ENCODE results near the gene NDUFA13. TPM values are rescaled to one million over a fixed set of nuclear protein-coding genes. Genes with fewer than 3 reads are reported as not detected.

The NDUFA13 gene
- total RNA-seq, 4 donors from 2014 or later, result 21.1 to 100 (median 76.0) TPM

DNA sequence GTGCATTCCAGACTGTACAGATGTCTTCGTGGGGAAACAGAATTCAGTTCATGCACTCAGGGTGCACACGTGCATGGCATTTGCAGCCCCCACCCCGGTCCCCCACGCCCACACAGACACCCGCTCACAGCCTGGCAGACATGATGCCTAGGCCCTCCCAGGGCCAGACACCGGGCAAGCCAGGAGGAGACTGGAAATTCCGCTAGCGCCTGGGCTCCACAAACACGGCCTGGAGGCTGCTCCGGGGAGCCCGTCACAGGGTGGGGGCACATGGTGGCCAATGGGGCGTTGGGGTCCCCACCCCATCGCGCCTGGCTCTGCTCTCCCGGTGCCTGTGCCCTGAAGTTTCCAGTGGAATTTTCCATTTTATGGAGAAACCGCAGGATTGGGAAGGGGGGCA lies 25.6 kb downstream of the NDUFA13 start:
- Histone ChIP-seq H3K27me3 (peaks cover 79% of the 10 kb centered on the region), H3K36me3 (no peaks in the 10 kb centered on the region), H3K4me1 (peaks cover 16 to 35% (median 27%) of the 10 kb centered on the region in 4 donors), H3K4me3 (no peak overlapping the region), H3K27ac (no peak overlapping the region), H3K9me3 (no peaks in the 10 kb centered on the region)
- DNase-seq, result no peak
- intact Hi-C loops (cut with DNase I; ENCODE audit: low total_unique reads), result no loop called here
- in situ Hi-C loops (cut with MboI; ENCODE audit: low pct_ligation_motif_present in 1 of 4, low pct_unique_long_range_greater_than_20kb in 1 of 4, low sequenced_read_pairs in 3 of 4), result loop anchor here in 3 of 4 donors (25.0 kb wide), 3 partner anchors 96 to 746 kb away; partner anchors contain the start of genes GMIP (in 1 of the 3) and LPAR2 (in 1 of the 3)
- 63% methylated on average over 15 of the region's 16 CpGs; no CpG with 5 or more reads in 1 of the 2 donors for WGBS, 2 donors (ENCODE audit: low coverage in 1 of 2)
- no peak for TF ChIP-seq POLR2A (IDR thresholded peaks at IDR 0.05)

DNA sequence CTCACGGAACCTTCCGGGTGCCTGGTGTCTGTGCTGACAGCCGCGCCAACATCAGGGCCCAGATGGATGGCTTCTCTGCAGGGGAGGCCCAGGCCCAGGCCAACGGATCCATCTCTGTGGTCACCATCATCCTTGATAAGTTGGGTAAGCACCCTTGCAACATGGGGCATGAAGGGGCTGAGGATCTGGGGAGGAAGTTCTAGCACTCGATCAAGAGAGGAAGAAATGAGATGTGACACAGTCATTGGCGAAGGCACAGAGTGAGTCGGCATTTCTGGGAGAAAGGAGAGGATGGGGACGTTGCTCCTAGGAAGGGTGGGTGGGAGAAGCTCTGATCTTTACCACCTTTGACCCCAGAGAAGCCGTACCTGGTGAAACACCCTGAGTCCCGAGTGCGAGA lies 26.5 kb downstream of the NDUFA13 start:
- Histone ChIP-seq H3K27me3 (peaks cover 79% of the 10 kb centered on the region), H3K4me1 (peaks cover 16 to 30% (median 27%) of the 10 kb centered on the region in 4 donors), H3K36me3 (no peaks in the 10 kb centered on the region), H3K27ac (no peak overlapping the region), H3K4me3 (no peak overlapping the region), H3K9me3 (no peaks in the 10 kb centered on the region)
- 49 to 77% methylated on average over 3 to 12 of the region's 12 CpGs for WGBS, 2 donors (ENCODE audit: low coverage in 1 of 2)
- intact Hi-C loops (cut with DNase I; ENCODE audit: low total_unique reads), result no loop called here
- TF ChIP-seq EP300 (IDR thresholded peaks at IDR 0.05; ENCODE audit: low read depth) (no peak), POLR2AphosphoS5 (IDR thresholded peaks at IDR 0.05) (no peak), POLR2A (IDR thresholded peaks at IDR 0.05) (no peak)
- TF ChIP-seq, protein P1, sequence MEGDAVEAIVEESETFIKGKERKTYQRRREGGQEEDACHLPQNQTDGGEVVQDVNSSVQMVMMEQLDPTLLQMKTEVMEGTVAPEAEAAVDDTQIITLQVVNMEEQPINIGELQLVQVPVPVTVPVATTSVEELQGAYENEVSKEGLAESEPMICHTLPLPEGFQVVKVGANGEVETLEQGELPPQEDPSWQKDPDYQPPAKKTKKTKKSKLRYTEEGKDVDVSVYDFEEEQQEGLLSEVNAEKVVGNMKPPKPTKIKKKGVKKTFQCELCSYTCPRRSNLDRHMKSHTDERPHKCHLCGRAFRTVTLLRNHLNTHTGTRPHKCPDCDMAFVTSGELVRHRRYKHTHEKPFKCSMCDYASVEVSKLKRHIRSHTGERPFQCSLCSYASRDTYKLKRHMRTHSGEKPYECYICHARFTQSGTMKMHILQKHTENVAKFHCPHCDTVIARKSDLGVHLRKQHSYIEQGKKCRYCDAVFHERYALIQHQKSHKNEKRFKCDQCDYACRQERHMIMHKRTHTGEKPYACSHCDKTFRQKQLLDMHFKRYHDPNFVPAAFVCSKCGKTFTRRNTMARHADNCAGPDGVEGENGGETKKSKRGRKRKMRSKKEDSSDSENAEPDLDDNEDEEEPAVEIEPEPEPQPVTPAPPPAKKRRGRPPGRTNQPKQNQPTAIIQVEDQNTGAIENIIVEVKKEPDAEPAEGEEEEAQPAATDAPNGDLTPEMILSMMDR (IDR thresholded peaks at IDR 0.05), result no peak
- in situ Hi-C loops (cut with MboI; ENCODE audit: low pct_ligation_motif_present in 1 of 4, low pct_unique_long_range_greater_than_20kb in 1 of 4, low sequenced_read_pairs in 3 of 4), result loop anchor here in 3 of 4 donors (25.0 kb wide), 3 partner anchors 95 to 745 kb away; partner anchors contain the start of genes GMIP (in 1 of the 3) and LPAR2 (in 1 of the 3)
- no peak for DNase-seq

DNA sequence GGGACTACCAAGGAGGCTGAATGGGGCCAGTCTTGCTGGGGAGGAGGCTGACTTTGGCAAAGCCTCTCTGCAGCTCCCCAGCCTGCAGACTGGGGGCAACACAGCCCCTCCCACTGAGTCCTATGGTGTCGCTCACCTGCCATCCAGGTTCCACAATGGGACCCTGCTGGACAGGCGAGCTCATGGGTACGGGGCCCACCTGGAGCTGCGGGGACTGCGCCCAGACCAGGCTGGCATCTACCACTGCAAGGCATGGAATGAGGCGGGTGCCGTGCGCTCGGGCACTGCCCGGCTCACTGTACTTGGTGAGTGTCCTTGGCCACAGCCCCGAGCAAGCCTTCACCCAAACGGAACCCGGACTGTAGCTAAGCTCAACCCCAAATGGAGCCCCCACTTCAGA lies 27.1 kb downstream of the NDUFA13 start:
- intact Hi-C loops (cut with DNase I; ENCODE audit: low total_unique reads), result no loop called here
- Histone ChIP-seq H3K27me3 (peaks cover 79% of the 10 kb centered on the region), H3K9me3 (no peaks in the 10 kb centered on the region), H3K4me1 (peaks cover 14 to 26% (median 22%) of the 10 kb centered on the region in 4 donors), H3K4me3 (no peak overlapping the region), H3K36me3 (no peaks in the 10 kb centered on the region), H3K27ac (no peak overlapping the region)
- in situ Hi-C loops (cut with MboI; ENCODE audit: low pct_ligation_motif_present in 1 of 4, low pct_unique_long_range_greater_than_20kb in 1 of 4, low sequenced_read_pairs in 3 of 4), result loop anchor here in 3 of 4 donors (25.0 kb wide), 3 partner anchors 94 to 744 kb away; partner anchors contain the start of genes GMIP (in 1 of the 3) and LPAR2 (in 1 of the 3)
- no peak for DNase-seq
- TF ChIP-seq, protein P1 (IDR thresholded peaks at IDR 0.05), result no peak
- no peak for TF ChIP-seq EP300 (IDR thresholded peaks at IDR 0.05; ENCODE audit: low read depth)
- no peak for TF ChIP-seq POLR2A (IDR thresholded peaks at IDR 0.05)
- TF ChIP-seq POLR2AphosphoS5 (IDR thresholded peaks at IDR 0.05), result no peak
- WGBS, 2 donors (ENCODE audit: low coverage in 1 of 2), result 95% methylated on average over 13 of the region's 13 CpGs; no CpG with 5 or more reads in 1 of the 2 donors

DNA sequence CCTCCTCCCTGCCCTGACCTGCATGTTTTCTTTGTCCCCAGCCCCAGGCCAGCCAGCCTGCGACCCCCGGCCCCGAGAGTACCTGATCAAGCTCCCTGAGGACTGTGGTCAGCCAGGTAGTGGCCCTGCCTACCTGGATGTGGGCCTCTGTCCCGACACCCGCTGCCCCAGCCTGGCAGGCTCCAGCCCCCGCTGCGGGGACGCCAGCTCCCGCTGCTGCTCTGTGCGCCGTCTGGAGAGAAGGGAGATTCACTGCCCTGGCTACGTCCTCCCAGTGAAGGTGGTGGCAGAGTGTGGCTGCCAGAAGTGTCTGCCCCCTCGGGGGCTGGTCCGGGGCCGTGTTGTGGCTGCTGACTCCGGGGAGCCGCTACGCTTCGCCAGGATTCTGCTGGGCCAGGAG lies 27.6 kb downstream of the NDUFA13 start:
- H3K36me3 ChIP-seq, result no peaks in the 10 kb centered on the region
- in situ Hi-C loops (cut with MboI; ENCODE audit: low pct_ligation_motif_present in 1 of 4, low pct_unique_long_range_greater_than_20kb in 1 of 4, low sequenced_read_pairs in 3 of 4), result loop anchor here in 3 of 4 donors (25.0 kb wide), 3 partner anchors 94 to 744 kb away; partner anchors contain the start of genes GMIP (in 1 of the 3) and LPAR2 (in 1 of the 3)

More for the DNA sequence above, 27.6 kb downstream of the NDUFA13 start:
- no peak for TF ChIP-seq POLR2A (IDR thresholded peaks at IDR 0.05)
- TF ChIP-seq, protein P1 (IDR thresholded peaks at IDR 0.05), result no peak
- TF ChIP-seq POLR2AphosphoS5 (IDR thresholded peaks at IDR 0.05), result no peak
- TF ChIP-seq EP300 (IDR thresholded peaks at IDR 0.05; ENCODE audit: low read depth), result no peak
- Histone ChIP-seq H3K4me1 (peaks cover 10 to 20% (median 17%) of the 10 kb centered on the region in 4 donors), H3K9me3 (no peaks in the 10 kb centered on the region), H3K27me3 (peaks cover 78% of the 10 kb centered on the region), H3K4me3 (no peak overlapping the region), H3K27ac (no peak overlapping the region)
- WGBS, 2 donors (ENCODE audit: low coverage in 1 of 2), result 96 to 100% methylated on average over 1 to 11 of the region's 19 CpGs
- intact Hi-C loops (cut with DNase I; ENCODE audit: low total_unique reads), result no loop called here
- no peak for DNase-seq
